GM18507 (cell line): ENCODE data around the gene UBE2C.
A peak's percentile ranks its signal among the peaks of the same experiment; 100 is the strongest.

Experiments used
- DNase-seq: peaks from one replicate; pipeline ENCODE4 v3.0.0; 2011; ENCODE audit warnings: low read depth; ENCODE audit not compliant: insufficient read length; ENCODE audit errors: extremely low spot score
- FAIRE-seq: peaks from 2 replicates; lab custom pipeline; 2011; peaks lifted over from hg19 to GRCh38; lab: Jason Lieb, UNC

The UBE2C gene

DNA sequence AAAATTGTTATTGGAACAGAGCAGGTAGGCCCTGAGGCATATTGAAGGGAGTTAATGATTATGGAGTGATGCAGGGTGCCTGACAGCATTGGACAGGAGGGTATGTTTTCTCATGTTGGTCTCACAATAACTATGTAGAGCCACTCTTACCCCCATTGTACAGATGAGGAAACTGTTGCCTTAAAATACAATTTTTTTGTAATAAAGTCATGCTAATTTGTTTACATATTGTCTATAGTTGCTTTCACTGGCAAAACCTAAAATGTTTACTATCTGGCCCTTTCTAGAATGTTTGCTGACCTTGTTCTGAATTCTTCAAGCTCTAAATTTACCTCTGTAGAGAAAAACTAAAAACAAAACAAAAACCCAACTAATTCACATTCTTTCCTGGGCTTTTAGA, 39.1 kb downstream of the UBE2C start:
- FAIRE-seq: no peak

DNA sequence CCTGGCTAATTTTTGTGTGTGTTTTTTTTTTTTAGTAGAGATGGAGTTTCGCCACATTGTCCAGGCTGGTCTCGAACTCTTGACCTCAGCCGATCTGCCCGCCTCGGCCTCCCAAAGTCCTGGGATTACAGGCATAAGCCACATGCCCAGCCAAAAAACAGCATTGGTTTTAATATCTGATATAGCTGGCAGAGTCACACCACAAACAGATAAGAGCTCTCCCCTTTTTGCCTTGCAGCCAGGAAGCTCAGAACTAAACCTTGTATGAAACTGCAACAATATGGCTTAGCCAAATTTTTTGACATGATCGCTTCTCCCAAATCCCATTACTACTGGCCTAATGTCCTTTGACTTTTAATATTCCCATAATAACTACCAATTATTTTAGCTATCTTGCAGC, 39.9 kb downstream of the UBE2C start:
- no peak for FAIRE-seq
- no peak for DNase-seq

More for the DNA sequence above, 39.1 kb downstream of the UBE2C start:
- DNase-seq: no peak

DNA sequence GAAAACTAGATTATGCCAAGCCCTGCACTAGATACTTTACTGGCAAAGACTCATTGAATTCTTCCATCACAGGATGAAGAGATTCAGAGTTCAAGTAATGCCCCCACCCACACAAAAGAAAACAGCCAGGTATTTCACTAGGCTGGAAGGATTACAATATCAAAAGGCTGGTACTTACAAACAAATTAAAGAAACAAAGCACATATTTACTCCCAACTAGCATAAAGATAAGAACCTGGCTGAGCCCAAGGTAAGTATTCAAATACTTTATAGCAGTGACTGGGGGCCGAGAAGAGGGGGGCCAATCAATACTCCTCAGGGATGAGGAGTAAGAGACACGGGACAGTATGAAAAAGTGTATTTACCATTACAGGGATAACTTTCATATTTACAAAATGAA, 41.0 kb downstream of the UBE2C start:
- no peak for FAIRE-seq
- DNase-seq: no peak

DNA sequence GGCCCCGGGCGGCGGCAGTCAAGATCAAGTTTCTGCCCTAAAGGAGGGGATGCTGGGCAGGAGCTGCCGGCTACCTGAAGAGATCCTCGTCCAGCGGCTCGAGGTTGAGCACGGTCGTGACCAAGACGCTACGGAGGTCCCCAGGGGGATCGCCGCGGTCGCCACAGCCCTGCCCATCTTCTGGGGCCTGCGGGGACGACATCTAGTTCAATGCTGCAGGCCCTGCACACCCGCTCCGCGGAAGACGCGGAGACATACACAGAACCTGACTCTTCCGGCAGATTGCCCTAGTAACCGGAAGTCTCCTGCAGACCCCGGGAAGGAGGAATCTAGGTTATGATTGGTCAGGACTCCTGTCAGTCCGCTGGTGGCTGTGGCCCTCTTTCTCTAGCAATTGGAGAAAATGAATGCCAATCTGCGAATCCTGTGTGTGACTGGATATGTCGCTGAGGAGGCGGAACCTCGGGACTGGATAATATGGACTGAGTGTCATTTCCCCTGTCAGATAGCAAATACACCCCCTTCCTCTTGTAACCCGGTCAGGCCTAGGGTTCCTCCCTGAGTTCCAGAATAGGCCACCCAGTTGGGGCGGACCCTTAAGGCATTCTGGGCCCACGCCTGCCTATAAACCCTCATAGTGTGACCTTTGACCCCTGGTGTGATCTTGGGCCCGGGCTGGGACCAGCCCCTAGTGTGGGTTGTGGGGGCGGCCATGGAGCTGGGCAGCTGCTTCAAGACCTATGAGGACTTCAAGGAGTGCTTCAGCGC, 44.9 kb downstream of the UBE2C start, which contains the start of the genes ACOT8 and ZSWIM3:
Gene ACOT8, minus strand, starts transcription at position 279 of the 768 bp plus-strand sequence. Its CDS starts 77 bp downstream, at position 202.
Gene ZSWIM3, plus strand, starts transcription at position 501 of the 768 bp plus-strand sequence. Its CDS starts 212 bp downstream, at position 713.
- FAIRE-seq (peak; percentile 96), DNase-seq (peak; percentile 97)

DNA sequence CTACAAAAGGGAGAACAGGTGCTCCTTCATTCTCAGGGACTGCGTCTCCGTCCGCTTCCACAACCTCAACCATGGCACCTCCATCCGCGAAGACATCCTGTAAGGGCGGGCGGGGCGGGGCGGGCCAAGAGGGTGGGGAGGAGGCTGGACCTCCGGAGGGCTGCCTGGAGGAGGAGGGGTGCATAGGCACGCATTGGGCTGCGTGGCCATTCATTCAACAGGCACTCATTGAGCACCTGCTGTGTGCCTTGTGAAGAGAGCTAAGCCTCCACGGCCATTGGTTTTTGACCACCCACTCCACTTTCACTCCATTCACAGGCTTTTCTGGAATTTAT, 45.4 kb downstream of the UBE2C start:
- FAIRE-seq (no peak), DNase-seq (peak; percentile 56)

DNA sequence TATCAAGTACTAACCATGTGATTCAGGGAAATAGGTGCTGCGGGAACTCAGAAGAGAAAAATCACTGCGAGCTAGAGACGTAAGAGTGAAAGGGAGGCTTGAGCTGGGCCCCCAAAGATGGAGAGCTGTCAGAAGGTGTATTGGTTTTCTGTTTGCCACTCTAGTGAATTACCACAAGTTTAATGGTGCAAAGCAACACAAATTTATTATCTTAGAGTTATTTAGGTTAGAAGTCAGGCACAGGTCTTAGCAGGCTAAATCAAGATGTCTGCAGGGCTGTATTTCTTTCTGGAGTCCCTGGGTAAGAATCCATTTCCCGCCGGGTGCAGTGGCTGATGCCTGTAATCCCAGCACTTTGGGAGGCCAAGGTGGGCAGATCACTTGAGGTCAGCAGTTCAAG, 47.5 kb downstream of the UBE2C start:
- FAIRE-seq (no peak), DNase-seq (no peak)

DNA sequence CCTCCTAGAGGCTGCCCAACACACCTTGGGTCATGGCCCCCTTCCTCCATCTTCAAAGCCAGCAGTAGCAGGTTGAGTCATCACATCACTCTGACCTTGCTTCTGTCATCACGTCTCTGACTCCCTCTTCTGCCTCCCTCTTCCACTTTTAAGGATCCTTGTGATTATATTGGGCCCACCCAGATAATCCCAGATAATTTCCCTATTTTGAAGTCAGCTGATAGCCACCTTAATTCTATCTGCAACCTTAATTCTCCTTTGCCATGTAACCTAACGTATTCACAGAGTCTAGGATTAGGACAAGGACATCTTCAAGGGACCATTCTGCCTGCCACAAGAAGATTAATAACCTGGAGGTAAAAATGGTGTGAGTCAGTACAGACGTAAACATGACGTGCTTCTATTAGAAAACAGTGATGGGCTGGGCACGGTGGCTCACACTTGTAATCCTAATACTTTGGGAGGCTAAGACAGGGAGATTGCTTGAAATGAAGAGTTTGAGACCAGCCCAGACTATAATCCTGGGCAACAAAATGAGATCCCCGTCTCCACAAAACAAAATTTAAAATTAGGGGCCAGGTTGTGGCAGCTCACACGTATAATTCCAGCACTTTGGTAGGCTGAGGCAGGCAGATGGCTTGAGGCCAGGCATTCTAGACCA, 48.2 kb downstream of the UBE2C start:
- FAIRE-seq (no peak), DNase-seq (no peak)

DNA sequence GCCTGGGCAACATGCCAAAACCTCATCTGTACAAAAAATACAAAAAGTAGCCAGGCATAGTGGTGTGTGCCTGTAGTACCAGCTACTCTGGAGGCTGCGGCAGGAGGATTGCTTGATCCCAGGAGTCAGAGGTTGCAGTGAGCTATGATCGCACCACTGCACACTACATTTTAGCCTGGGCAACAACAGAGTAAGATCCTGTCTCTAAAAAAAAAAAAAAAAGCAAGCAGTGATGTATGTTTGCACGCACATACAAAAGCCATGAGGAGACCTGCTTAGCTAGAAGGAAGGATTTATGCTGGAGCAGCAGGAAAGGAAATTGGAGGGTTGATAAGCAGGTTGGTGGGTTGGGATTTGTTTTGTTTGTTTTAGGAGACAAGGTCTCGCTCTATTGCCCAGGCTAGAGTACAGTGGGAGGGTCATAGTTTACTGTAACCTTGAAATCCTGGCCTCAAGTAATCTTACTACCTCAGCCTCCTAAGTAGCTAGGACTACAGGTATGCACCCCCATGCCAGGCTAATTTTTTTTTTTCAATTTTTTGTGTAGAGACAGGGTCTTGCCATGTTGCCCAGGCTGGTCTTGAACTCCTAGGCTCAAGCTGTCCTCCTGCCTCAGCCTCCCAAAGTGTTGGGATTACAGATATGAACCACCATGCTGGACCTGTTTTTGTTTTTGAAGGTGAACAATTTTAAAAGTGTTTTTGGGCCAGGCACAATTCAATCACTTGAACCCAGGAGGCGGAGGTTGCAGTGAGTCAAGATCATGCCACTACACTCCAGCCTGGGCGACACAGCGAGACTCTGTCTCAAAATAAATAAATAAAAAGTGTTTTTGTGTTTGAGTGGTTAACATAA, 49.0 kb downstream of the UBE2C start:
- DNase-seq: no peak
- no peak for FAIRE-seq

DNA sequence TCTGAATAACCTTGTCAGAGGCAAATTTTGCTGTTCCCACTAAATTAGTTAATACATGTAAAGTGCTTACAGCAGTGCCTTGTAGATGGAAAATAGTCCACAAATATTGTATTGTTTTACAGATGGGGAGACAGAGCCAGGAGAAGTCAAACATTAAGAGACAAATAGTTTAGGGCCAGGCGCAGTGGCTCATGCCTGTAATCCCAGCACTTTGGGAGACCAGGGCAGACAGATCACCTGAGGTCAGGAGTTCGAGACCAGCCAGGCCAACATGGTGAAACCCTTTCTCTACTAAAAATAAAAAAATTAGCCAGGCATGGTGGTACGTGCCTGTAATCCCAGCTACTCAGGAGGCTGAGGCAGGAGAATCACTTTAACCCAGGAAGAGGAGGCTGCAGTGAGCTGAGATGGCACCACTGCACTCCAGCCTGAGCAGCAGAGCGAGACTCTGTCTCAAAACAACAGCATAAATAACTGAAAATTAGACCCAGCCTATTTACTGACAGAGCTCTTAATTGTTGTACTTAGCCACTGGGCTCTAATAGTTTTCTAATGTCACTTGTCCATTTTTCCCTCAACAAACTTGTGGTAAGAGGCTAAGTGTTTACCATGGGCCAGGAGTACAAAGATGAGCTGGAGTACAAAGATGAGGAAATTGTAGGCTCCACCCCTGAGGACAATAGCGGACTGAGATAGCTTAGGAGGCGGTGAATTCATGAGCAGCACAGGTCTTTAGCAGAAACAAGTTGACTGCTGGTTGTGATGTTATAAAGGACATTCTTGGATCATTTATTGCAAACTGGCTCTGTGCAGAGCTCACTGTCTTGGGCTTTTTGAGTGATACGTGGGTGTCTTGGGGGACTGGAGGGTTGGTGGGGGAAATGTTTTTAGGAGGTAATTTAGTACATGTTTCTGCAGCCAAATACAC, 51.4 kb downstream of the UBE2C start:
- no peak for FAIRE-seq
- no peak for DNase-seq

DNA sequence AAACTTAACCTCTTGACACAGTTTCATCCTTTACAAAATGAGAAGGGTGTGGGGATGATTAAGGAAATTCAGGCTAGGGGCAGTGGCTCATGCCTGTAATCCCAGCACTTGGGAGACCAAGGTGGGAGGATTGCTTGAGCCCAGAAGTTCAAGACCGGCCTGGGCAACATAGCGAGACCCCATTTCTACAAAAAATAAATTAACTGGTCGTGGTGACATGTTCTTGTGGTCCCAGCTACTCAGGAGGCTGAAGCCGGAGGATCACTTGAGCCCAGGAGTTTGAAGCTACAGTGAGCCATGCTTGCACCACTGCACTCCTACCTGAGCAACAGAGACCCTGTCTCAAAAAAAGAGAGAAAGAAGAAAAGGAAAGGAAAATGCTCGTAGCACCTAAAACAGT, 54.0 kb downstream of the UBE2C start:
- DNase-seq: no peak
- FAIRE-seq: no peak
